Common myeloid progenitor, CD34-positive (primary cell): ENCODE measurements around the gene ASAP3.

Experiments
- CTCF ChIA-PET: fragments of 350-600 bp; sonication (Branson Sonifier 250); formaldehyde crosslinking; loops from one replicate; lab custom pipeline; 2021; ENCODE audit warnings: antibody characterized with exemption; lab: Charles Lee
- POLR2A ChIA-PET: fragments of 350-600 bp; sonication (Branson Sonifier 250); formaldehyde crosslinking; loops from one replicate; lab custom pipeline; 2021; ENCODE audit warnings: antibody characterized with exemption; lab: Charles Lee
- DNase-seq, 3 donors: peaks; one replicate each; pipeline versions ENCODE4 v3.0.0 to v3.0.0-alpha.2; 2013
- H3K27ac ChIP-seq, 2 experiments: 1 replicate in 1 of 2; 2 replicates in 1 of 2; pipeline ENCODE4 v1.7.0; 2013; ENCODE audit warnings: inconsistent platforms in 2 of 2, low read length in 2 of 2, mild to moderate bottlenecking in 2 of 2, low read depth in 1 of 2, moderate library complexity in 1 of 2; ENCODE audit not compliant: severe bottlenecking in 2 of 2, insufficient read depth in 1 of 2, poor library complexity in 1 of 2
- H3K27me3 ChIP-seq, 5 experiments: replicated peaks in 2 of 5; 1 replicate in 3 of 5; 2 replicates in 2 of 5; pipeline versions ENCODE4 v1.6.1 to v1.7.0; 2013; ENCODE audit warnings: low read length in 4 of 5, mild to moderate bottlenecking in 2 of 5, moderate library complexity in 2 of 5, inconsistent platforms in 1 of 5; ENCODE audit not compliant: insufficient read depth in 5 of 5, control insufficient read depth in 4 of 5
- H3K36me3 ChIP-seq, 4 experiments: 1 replicate in 2 of 4; 2 replicates in 2 of 4; pipeline versions ENCODE4 v1.6.1 to v1.7.0; 2013; ENCODE audit warnings: low read length in 3 of 4, control low read depth in 1 of 4, mild to moderate bottlenecking in 1 of 4; ENCODE audit not compliant: control insufficient read depth in 4 of 4, insufficient read depth in 4 of 4
- H3K4me1 ChIP-seq, 4 experiments: 1 replicate in 3 of 4; 2 replicates in 1 of 4; pipeline versions ENCODE4 v1.6.1 to v1.7.1; 2013; ENCODE audit warnings: low read length in 3 of 4, mild to moderate bottlenecking in 3 of 4, control low read depth in 1 of 4, inconsistent platforms in 1 of 4, moderate library complexity in 1 of 4; ENCODE audit not compliant: control insufficient read depth in 4 of 4, insufficient read depth in 4 of 4; ENCODE audit errors: control extremely low read depth in 1 of 4
- H3K4me3 ChIP-seq, 7 experiments: 1 replicate in 4 of 7; 2 replicates in 3 of 7; pipeline versions ENCODE4 v1.5.1 to v1.7.0; 2013; ENCODE audit warnings: mild to moderate bottlenecking in 7 of 7, low read length in 6 of 7, moderate library complexity in 6 of 7, inconsistent platforms in 2 of 7, low read depth in 2 of 7, control low read depth in 1 of 7; ENCODE audit not compliant: insufficient read depth in 4 of 7, control insufficient read depth in 1 of 7; ENCODE audit errors: extremely low read depth in 1 of 7
- H3K9me3 ChIP-seq, 5 experiments: 1 replicate in 4 of 5; 2 replicates in 1 of 5; pipeline versions ENCODE4 v1.6.1 to v1.7.1; 2013; ENCODE audit warnings: low read length in 4 of 5, mild to moderate bottlenecking in 2 of 5, inconsistent platforms in 1 of 5, low read depth in 1 of 5, moderate library complexity in 1 of 5; ENCODE audit not compliant: control insufficient read depth in 4 of 5, insufficient read depth in 2 of 5; ENCODE audit errors: control extremely low read depth in 1 of 5
- WGBS: methylation state at CpG from one replicate; pipeline ENCODE4 v1.1.5; 2013; ENCODE audit not compliant: insufficient coverage; 5-methylcytosine and 5-hydroxymethylcytosine counted together

Gene ASAP3

GRCh38 chr1:23395849-23396248 lies 88.1 kb downstream of the ASAP3 start:
- Histone ChIP-seq H3K27ac (no peak overlapping the region), H3K27me3 (no peaks in the 10 kb centered on the region), H3K9me3 (no peaks in the 10 kb centered on the region), H3K36me3 (no peaks in the 10 kb centered on the region), H3K4me1 (no peaks in the 10 kb centered on the region), H3K4me3 (no peak overlapping the region)
- DNase-seq: no peak
- WGBS: 83% methylated on average over 3 of the region's 4 CpGs
- ChIA-PET CTCF (interaction anchor here (0.6 to 1.2 kb wide), 2 partner anchors 26 to 50 kb away, joined by 3 read pairs; partner anchors contain the start of gene ZNF436), POLR2A (no interaction called here)

GRCh38 chr1:23395154-23395724 lies 88.7 kb downstream of the ASAP3 start:
- DNase-seq: no peak
- no peaks in the 10 kb centered on the region for H3K36me3 ChIP-seq
- H3K27ac ChIP-seq: no peak overlapping the region
- H3K27me3 ChIP-seq: no peaks in the 10 kb centered on the region
- no peak overlapping the region for H3K4me3 ChIP-seq
- H3K4me1 ChIP-seq: no peaks in the 10 kb centered on the region
- CTCF ChIA-PET: interaction anchor here (0.6 kb wide), 1 partner anchor 50 kb away, joined by 3 read pairs; no protein-coding TSS in a partner anchor
- POLR2A ChIA-PET: no interaction called here
- 80% methylated on average over 5 of the region's 8 CpGs for WGBS
- no peaks in the 10 kb centered on the region for H3K9me3 ChIP-seq

- Histone ChIP-seq H3K27me3 (no peaks in the 10 kb centered on the region), H3K4me1 (peaks cover 0 to 4% (median 4%) of the 10 kb centered on the region in 4 experiments), H3K4me3 (no peak overlapping the region), H3K36me3 (no peaks in the 10 kb centered on the region), H3K27ac (no peak overlapping the region), H3K9me3 (no peaks in the 10 kb centered on the region)
- 90% methylated on average over 2 of the region's 7 CpGs for WGBS
- no peak for DNase-seq
- ChIA-PET POLR2A (no interaction called here), CTCF (interaction anchor here (0.8 kb wide), 1 partner anchor 10 kb away, joined by 4 read pairs; no protein-coding TSS in a partner anchor)
Observed at GRCh38 chr1:23394684-23395083, 89.3 kb downstream of the ASAP3 start.

- Histone ChIP-seq H3K9me3 (no peaks in the 10 kb centered on the region), H3K4me1 (peaks cover 0 to 7% (median 5%) of the 10 kb centered on the region in 4 experiments), H3K4me3 (no peak overlapping the region), H3K27ac (no peak overlapping the region), H3K36me3 (no peaks in the 10 kb centered on the region), H3K27me3 (no peaks in the 10 kb centered on the region)
- WGBS: 88% methylated on average over 3 of the region's 4 CpGs
- CTCF ChIA-PET: interaction anchor here (0.8 to 1.1 kb wide), 2 partner anchors 9 kb away, joined by 4 to 7 read pairs; no protein-coding TSS in a partner anchor
- no peak for DNase-seq
- POLR2A ChIA-PET: no interaction called here
Observed at GRCh38 chr1:23394181-23394580, 89.8 kb downstream of the ASAP3 start.

DNA sequence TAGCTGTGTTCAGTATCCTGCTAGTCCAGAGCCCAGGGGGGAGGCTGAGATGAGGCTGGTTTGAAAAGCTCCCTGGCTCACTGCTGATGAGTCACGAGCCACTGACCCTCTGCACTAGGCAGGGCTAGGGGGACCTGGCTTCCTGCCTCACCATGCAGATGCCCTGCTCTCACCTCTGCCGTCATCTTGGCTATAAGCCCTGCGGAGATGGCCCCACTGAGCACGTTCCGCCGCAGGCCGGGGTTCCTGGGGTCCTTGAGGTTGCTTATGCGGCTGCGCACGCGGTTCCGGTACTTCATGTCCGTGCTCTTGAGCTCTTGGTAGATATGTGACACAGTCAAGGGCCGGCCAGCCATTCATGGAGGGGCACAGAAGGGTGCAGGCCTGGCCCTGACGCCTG lies 90.3 kb downstream of the ASAP3 start:
- Histone ChIP-seq H3K9me3 (no peaks in the 10 kb centered on the region), H3K27me3 (no peaks in the 10 kb centered on the region), H3K36me3 (no peaks in the 10 kb centered on the region), H3K4me1 (peaks cover 0 to 7% (median 5%) of the 10 kb centered on the region in 4 experiments), H3K4me3 (no peak overlapping the region), H3K27ac (no peak overlapping the region)
- WGBS: 98% methylated on average over 15 of the region's 15 CpGs
- ChIA-PET POLR2A (no interaction called here), CTCF (interaction anchor here (1.1 kb wide), 1 partner anchor 10 kb away, joined by 7 read pairs; no protein-coding TSS in a partner anchor)
- no peak for DNase-seq

DNA sequence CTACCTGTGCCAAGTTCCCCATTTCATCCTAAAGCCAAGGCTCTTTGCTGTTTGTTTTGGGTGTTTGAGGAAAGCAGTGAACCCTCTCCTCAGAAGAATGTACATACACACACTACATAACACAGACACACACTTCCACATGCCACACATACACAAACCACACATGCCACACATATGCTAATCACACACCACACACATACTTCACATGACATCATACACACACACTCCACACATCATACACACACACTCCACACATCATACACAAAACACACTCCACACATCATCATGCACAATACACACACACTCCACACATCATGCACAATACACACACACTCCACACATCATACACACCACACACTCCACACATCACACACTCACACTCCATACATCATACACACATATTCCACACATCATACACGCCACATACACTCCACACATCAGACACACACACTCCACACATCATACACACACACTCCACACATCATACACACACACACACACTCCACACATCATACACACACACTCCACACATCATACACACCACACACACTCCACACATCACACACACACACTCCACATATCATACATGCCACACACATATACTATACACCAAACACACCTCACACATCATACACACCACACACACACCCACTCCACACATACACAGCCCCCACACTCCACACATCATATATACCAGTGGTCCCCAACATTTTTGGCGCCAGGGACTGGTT lies 91.7 kb downstream of the ASAP3 start:
- no peak overlapping the region for H3K27ac ChIP-seq
- no peaks in the 10 kb centered on the region for H3K36me3 ChIP-seq
- H3K9me3 ChIP-seq: no peaks in the 10 kb centered on the region
- POLR2A ChIA-PET: no interaction called here
- WGBS: 59% methylated on average over 1 of the region's 2 CpGs
- peaks cover 0 to 7% (median 5%) of the 10 kb centered on the region in 4 experiments for H3K4me1 ChIP-seq
- H3K4me3 ChIP-seq: no peak overlapping the region
- H3K27me3 ChIP-seq: no peaks in the 10 kb centered on the region
- peak in 1 of 3 donors; percentile 28 for DNase-seq
- CTCF ChIA-PET: interaction anchor here (0.7 to 1.5 kb wide), 2 partner anchors 10 to 12 kb away, joined by 3 read pairs; no protein-coding TSS in a partner anchor
